MCF 10A (cell line): ENCODE data around the gene ATP5F1C. TPM values are rescaled to one million over a fixed set of nuclear protein-coding genes. Genes with fewer than 3 reads are reported as not detected.

Experiments
- BruUV-seq: library from RNA; stranded (reverse); fragments of 400-500 nt; replicated peaks from 2 replicates; lab custom pipeline; 2021; lab: Mats Ljungman, UMichigan
- CTCF ChIA-PET: fragments of 300-600 bp; sonication (Branson Sonifier 250); formaldehyde crosslinking; extraction: SDS; loops from one replicate; lab custom pipeline; 2021; ENCODE audit warnings: antibody characterized with exemption, inconsistent platforms; lab: Yijun Ruan, JAX
- POLR2A ChIA-PET: fragments of 300-600, 350-650 bp; sonication (Branson Sonifier 250); formaldehyde crosslinking; extraction: SDS; loops from one replicate; lab custom pipeline; 2020; ENCODE audit warnings: antibody characterized with exemption, inconsistent platforms; lab: Yijun Ruan, JAX
- DNase-seq: peaks from one replicate; pipeline ENCODE4 v3.0.0-alpha.2; 2018; ENCODE audit not compliant: unreplicated experiment
- H3K27ac Mint-ChIP-seq: one replicate; pipeline ENCODE4 v1.8.0; 2022; ENCODE audit warnings: mild to moderate bottlenecking, low read depth, mixed read lengths; ENCODE audit not compliant: unreplicated experiment
- H3K27me3 Mint-ChIP-seq: one replicate; pipeline ENCODE4 v1.8.0; 2022; ENCODE audit warnings: mixed read lengths; ENCODE audit not compliant: insufficient read depth, unreplicated experiment
- H3K36me3 Mint-ChIP-seq: one replicate; pipeline ENCODE4 v1.8.0; 2022; ENCODE audit warnings: mild to moderate bottlenecking, moderate library complexity, mixed read lengths; ENCODE audit not compliant: insufficient read depth, unreplicated experiment
- H3K4me1 Mint-ChIP-seq: one replicate; pipeline ENCODE4 v1.8.0; 2022; ENCODE audit warnings: mixed read lengths; ENCODE audit not compliant: insufficient read depth, unreplicated experiment
- H3K4me3 Mint-ChIP-seq: one replicate; pipeline ENCODE4 v1.8.0; 2022; ENCODE audit warnings: mild to moderate bottlenecking, moderate library complexity, mixed read lengths; ENCODE audit not compliant: unreplicated experiment
- H3K9me3 Mint-ChIP-seq: one replicate; pipeline ENCODE4 v1.8.0; 2022; ENCODE audit warnings: mixed read lengths; ENCODE audit not compliant: unreplicated experiment
- CTCF ChIP-seq: fragments of 200-600 bp; IDR thresholded peaks from one replicate; pipeline ENCODE4 v1.8.0; 2022; ENCODE audit warnings: antibody characterized with exemption, mild to moderate bottlenecking; ENCODE audit not compliant: unreplicated experiment
- intact Hi-C: fragments of 100-400 bp; cut with micrococcal nuclease; formaldehyde crosslinking; loops from 2 replicates; pipeline ENCODE4 v1.14.1; 2022
- total RNA-seq: library from RNA; stranded (reverse); gene quantifications from 2 replicates; pipeline ENCODE4 v1.2.3, GENCODE V29; 2022

The ATP5F1C gene
- total RNA-seq, 1 experiment from 2014 or later, result 281 TPM

- BruUV-seq, result no TSS peak
- H3K9me3 Mint-ChIP-seq, result no peaks in the 10 kb centered on the region
- ChIA-PET POLR2A (interaction anchor here (1.1 kb wide), 1 partner anchor 21 kb away, joined by 3 read pairs; no protein-coding TSS in a partner anchor), CTCF (interaction anchor here (0.6 kb wide), 1 partner anchor 59 kb away, joined by 5 read pairs; no protein-coding TSS in a partner anchor)
- H3K4me1 Mint-ChIP-seq, result no peaks in the 10 kb centered on the region
- H3K4me3 Mint-ChIP-seq, result no peak overlapping the region
- TF ChIP-seq CTCF, result no peak
- H3K36me3 Mint-ChIP-seq, result peaks cover 16% of the 10 kb centered on the region
- DNase-seq, result no peak
- intact Hi-C loops, result no loop called here
- H3K27ac Mint-ChIP-seq, result no peak overlapping the region
- H3K27me3 Mint-ChIP-seq, result no peaks in the 10 kb centered on the region
These were observed 46.3 kb downstream of the ATP5F1C start for GRCh38 chr10:7834262-7834661.

GRCh38 chr10:7836571-7836970 is 48.6 kb downstream of the ATP5F1C start:
- DNase-seq, result no peak
- Mint-ChIP-seq H3K9me3 (no peaks in the 10 kb centered on the region), H3K27me3 (no peaks in the 10 kb centered on the region), H3K27ac (no peak overlapping the region), H3K36me3 (peaks cover 4% of the 10 kb centered on the region), H3K4me3 (no peak overlapping the region), H3K4me1 (no peaks in the 10 kb centered on the region)
- intact Hi-C loops, result no loop called here
- no peak for TF ChIP-seq CTCF
- BruUV-seq, result no TSS peak
- ChIA-PET CTCF (interaction anchor here (0.7 kb wide), 1 partner anchor 189 kb away, joined by 3 read pairs; no protein-coding TSS in a partner anchor), POLR2A (no interaction called here)

GRCh38 chr10:7846591-7846990 is 58.6 kb downstream of the ATP5F1C start:
- Mint-ChIP-seq H3K4me3 (no peak overlapping the region), H3K36me3 (no peaks in the 10 kb centered on the region), H3K27me3 (no peaks in the 10 kb centered on the region), H3K9me3 (no peaks in the 10 kb centered on the region), H3K4me1 (no peaks in the 10 kb centered on the region), H3K27ac (no peak overlapping the region)
- no TSS peak for BruUV-seq
- POLR2A ChIA-PET, result no interaction called here
- intact Hi-C loops, result no loop called here
- peak; percentile 7 for DNase-seq
- no peak for TF ChIP-seq CTCF
- CTCF ChIA-PET, result no interaction called here

GRCh38 chr10:7853226-7853842 is 65.4 kb downstream of the ATP5F1C start:
- no peaks in the 10 kb centered on the region for H3K27me3 Mint-ChIP-seq
- peaks cover 6% of the 10 kb centered on the region for H3K36me3 Mint-ChIP-seq
- H3K27ac Mint-ChIP-seq, result no peak overlapping the region
- DNase-seq, result no peak
- CTCF ChIA-PET, result interaction anchor here (0.7 kb wide), 1 partner anchor 1457 kb away, joined by 3 read pairs; no protein-coding TSS in a partner anchor
- POLR2A ChIA-PET, result no interaction called here
- no peaks in the 10 kb centered on the region for H3K9me3 Mint-ChIP-seq
- no TSS peak for BruUV-seq
- H3K4me1 Mint-ChIP-seq, result peaks cover 7% of the 10 kb centered on the region
- H3K4me3 Mint-ChIP-seq, result no peak overlapping the region
- intact Hi-C loops, result no loop called here
- TF ChIP-seq CTCF, result no peak
